IMR-90 (cell line): ENCODE results near the gene HYAL2. TPM values are rescaled to one million over a fixed set of nuclear protein-coding genes. Genes with fewer than 3 reads are reported as not detected.

ENCODE experiments used
- ATAC-seq: fragments of 200-7000 bp; cut with Tn5 transposase; 2 replicates; pipeline ENCODE4 v1.9.1; 2020; ENCODE audit warnings: low read depth, mild to moderate bottlenecking, moderate library complexity
- BruUV-seq: library from RNA; stranded (reverse); fragments of 400-500 nt; replicated peaks from 2 replicates; lab custom pipeline; 2021; lab: Mats Ljungman, UMichigan
- CTCF ChIA-PET: fragments of 300-600 bp; formaldehyde crosslinking; extraction: SDS; loops from one replicate; lab custom pipeline; 2021; ENCODE audit warnings: antibody characterized with exemption; lab: Yijun Ruan, JAX
- POLR2A ChIA-PET: fragments of 300-600 bp; sonication (Branson Sonifier 250); formaldehyde crosslinking; loops from one replicate; lab custom pipeline; 2022; ENCODE audit warnings: antibody characterized with exemption; ENCODE audit not compliant: unreplicated experiment; lab: Charles Lee
- DNase-seq: peaks from one replicate; pipeline ENCODE4 v3.0.0; 2013
- H2AFZ ChIP-seq: replicated peaks from 2 replicates; pipeline ENCODE3; 2013; ENCODE audit warnings: low read length, mild to moderate bottlenecking; ENCODE audit not compliant: poor library complexity
- H2AK5ac ChIP-seq: 2 replicates; pipeline ENCODE4 v1.6.1; 2013; ENCODE audit warnings: low read depth, low read length, inconsistent platforms
- H2AK9ac ChIP-seq: replicated peaks from 2 replicates; pipeline ENCODE3; 2013; ENCODE audit warnings: mild to moderate bottlenecking, low read depth, low read length, moderate library complexity; ENCODE audit not compliant: poor library complexity
- H2BK120ac ChIP-seq: 2 replicates; pipeline ENCODE4 v1.6.1; 2013; ENCODE audit warnings: low read depth, low read length, inconsistent platforms
- H2BK15ac ChIP-seq: 3 replicates; pipeline ENCODE4 v1.6.1; 2013; ENCODE audit warnings: low read depth, low read length, inconsistent platforms
- H2BK20ac ChIP-seq: 2 replicates; pipeline ENCODE4 v1.6.1; 2013; ENCODE audit warnings: low read depth, mild to moderate bottlenecking, inconsistent platforms, low read length, moderate library complexity
- H2BK5ac ChIP-seq: 2 replicates; pipeline ENCODE4 v1.6.1; 2013; ENCODE audit warnings: mild to moderate bottlenecking, low read depth, low read length, inconsistent platforms; ENCODE audit not compliant: poor library complexity, severe bottlenecking
- H3K14ac ChIP-seq: replicated peaks from 2 replicates; pipeline ENCODE4 v1.6.1; 2013; ENCODE audit warnings: low read depth, low read length, inconsistent platforms
- H3K18ac ChIP-seq: 2 replicates; pipeline ENCODE4 v1.6.1; 2013; ENCODE audit warnings: low read depth, low read length, control low read depth
- H3K23ac ChIP-seq: 2 replicates; pipeline ENCODE4 v1.6.1; 2013; ENCODE audit warnings: low read depth, low read length, inconsistent platforms
- H3K27ac ChIP-seq: 2 replicates; pipeline ENCODE4 v1.5.1; 2013; ENCODE audit warnings: mild to moderate bottlenecking, control low read depth, low read length; ENCODE audit not compliant: insufficient read depth
- H3K27me3 ChIP-seq: 2 replicates; pipeline ENCODE4 v1.6.1; 2013; ENCODE audit warnings: low read length; ENCODE audit not compliant: control insufficient read depth, insufficient read depth
- H3K36me3 ChIP-seq: 2 replicates; pipeline ENCODE4 v1.6.1; 2013; ENCODE audit warnings: low read length, mixed read lengths; ENCODE audit not compliant: control insufficient read depth, insufficient read depth
- H3K4ac ChIP-seq: 2 replicates; pipeline ENCODE4 v1.6.1; 2013; ENCODE audit warnings: low read depth, low read length, inconsistent platforms
- H3K4me1 ChIP-seq: 2 replicates; pipeline ENCODE4 v1.6.1; 2013; ENCODE audit warnings: low read length, mixed read lengths; ENCODE audit not compliant: control insufficient read depth, insufficient read depth
- H3K4me2 ChIP-seq: 2 replicates; pipeline ENCODE4 v1.6.1; 2013; ENCODE audit warnings: low read depth, mild to moderate bottlenecking, control low read depth, low read length, moderate library complexity
- H3K4me3 ChIP-seq: 2 replicates; pipeline ENCODE4 v1.5.1; 2013; ENCODE audit warnings: low read depth, mild to moderate bottlenecking, control low read depth, low read length, moderate library complexity; ENCODE audit not compliant: insufficient read depth
- H3K56ac ChIP-seq: 2 replicates; pipeline ENCODE4 v1.6.1; 2013; ENCODE audit warnings: low read length, inconsistent platforms; ENCODE audit not compliant: insufficient read depth; ENCODE audit errors: extremely low read depth
- H3K79me1 ChIP-seq, 2 experiments: 2 replicates each; pipeline ENCODE4 v1.6.1; 2013; ENCODE audit warnings: low read length in 2 of 2, inconsistent platforms in 1 of 2, low read depth in 1 of 2
- H3K9ac ChIP-seq: 2 replicates; pipeline ENCODE4 v1.6.1; 2013; ENCODE audit warnings: low read depth, low read length, control low read depth
- H3K9me1 ChIP-seq: 2 replicates; pipeline ENCODE4 v1.6.1; 2013; ENCODE audit warnings: low read length, inconsistent platforms; ENCODE audit not compliant: insufficient read depth
- H3K9me3 ChIP-seq: 2 replicates; pipeline ENCODE4 v1.6.1; 2013; ENCODE audit warnings: low read length; ENCODE audit not compliant: control insufficient read depth, insufficient read depth
- H4K20me1 ChIP-seq: 2 replicates; pipeline ENCODE4 v1.6.1; 2013; ENCODE audit warnings: low read length, inconsistent platforms; ENCODE audit not compliant: insufficient read depth
- H4K5ac ChIP-seq: 2 replicates; pipeline ENCODE4 v1.6.1; 2013; ENCODE audit warnings: mild to moderate bottlenecking, low read depth, low read length, control low read depth
- H4K8ac ChIP-seq, 2 experiments: 2 replicates each; pipeline ENCODE4 v1.6.1; 2013; ENCODE audit warnings: low read depth in 2 of 2, low read length in 2 of 2, control low read depth in 1 of 2, inconsistent platforms in 1 of 2
- H4K91ac ChIP-seq: 2 replicates; pipeline ENCODE4 v1.6.1; 2013; ENCODE audit warnings: low read depth, low read length, inconsistent platforms; ENCODE audit not compliant: insufficient read depth
- BHLHE40 ChIP-seq: fragments of 150-350 bp; IDR thresholded peaks from 2 replicates; pipeline ENCODE4 v1.6.1; 2016; ENCODE audit warnings: mild to moderate bottlenecking, low read depth, low read length
- CEBPB ChIP-seq: IDR thresholded peaks from 2 replicates; pipeline ENCODE4 v1.6.1; 2012; ENCODE audit warnings: low read depth, low read length, improper control_type of control experiment
- CHD1 ChIP-seq: IDR thresholded peaks from 2 replicates; pipeline ENCODE4 v1.6.1; 2012; ENCODE audit warnings: low read depth, low read length, improper control_type of control experiment
- CTCF ChIP-seq: conservative IDR thresholded peaks from 2 replicates; pipeline ENCODE4 v1.5.1; 2012; ENCODE audit warnings: mild to moderate bottlenecking, low read depth, low read length, improper control_type of control experiment
- ELK1 ChIP-seq: fragments of 150-350 bp; IDR thresholded peaks from 2 replicates; pipeline ENCODE4 v1.6.1; 2016; ENCODE audit warnings: low read depth, mild to moderate bottlenecking, low read length, moderate library complexity, borderline replicate concordance
- FOS ChIP-seq: fragments of 150-350 bp; IDR thresholded peaks from 2 replicates; pipeline ENCODE4 v1.6.1; 2016; ENCODE audit warnings: low read depth, low read length
- MAFK ChIP-seq: IDR thresholded peaks from 2 replicates; pipeline ENCODE4 v1.6.1; 2012; ENCODE audit warnings: low read depth, low read length, improper control_type of control experiment
- MAZ ChIP-seq: IDR thresholded peaks from 2 replicates; pipeline ENCODE4 v1.6.1; 2012; ENCODE audit warnings: low read depth, mild to moderate bottlenecking, low read length, improper control_type of control experiment, moderate library complexity, borderline replicate concordance
- MXI1 ChIP-seq: IDR thresholded peaks from 2 replicates; pipeline ENCODE4 v1.6.1; 2012; ENCODE audit warnings: low read depth, mild to moderate bottlenecking, low read length, moderate library complexity, borderline replicate concordance
- NFE2L2 ChIP-seq: fragments of 150-350 bp; IDR thresholded peaks from 2 replicates; pipeline ENCODE4 v1.6.1; 2016; ENCODE audit warnings: low read depth, mild to moderate bottlenecking, low read length
- RAD21 ChIP-seq: IDR thresholded peaks from 2 replicates; pipeline ENCODE4 v1.6.1; 2012; ENCODE audit warnings: low read length, improper control_type of control experiment
- RFX5 ChIP-seq: IDR thresholded peaks from 2 replicates; pipeline ENCODE4 v1.8.0; 2012; ENCODE audit warnings: low read depth, mild to moderate bottlenecking, low read length, moderate library complexity
- SMC3 ChIP-seq: fragments of 150-350 bp; IDR thresholded peaks from 2 replicates; pipeline ENCODE4 v1.6.1; 2016; ENCODE audit warnings: low read depth, mild to moderate bottlenecking, antibody characterized with exemption, low read length, moderate library complexity
- USF2 ChIP-seq: fragments of 150-350 bp; IDR thresholded peaks from 2 replicates; pipeline ENCODE4 v1.6.1; 2017; ENCODE audit warnings: mild to moderate bottlenecking, antibody characterized with exemption, low read length, low read depth
- WGBS, 2 experiments: methylation state at CpG; one replicate each; pipeline versions ENCODE4 v1.1.5 to v1.1.7; 2013; ENCODE audit warnings: missing lambda C conversion rate in 2 of 2; ENCODE audit not compliant: insufficient read length in 1 of 2; ENCODE audit errors: extremely low coverage in 2 of 2; 5-methylcytosine and 5-hydroxymethylcytosine counted together
- dilution Hi-C: fragments of 300-500 bp; cut with HindIII; formaldehyde crosslinking; loops from one replicate; pipeline ENCODE4 v1.14.3; 2018; ENCODE audit warnings: low sequenced_read_pairs; ENCODE audit not compliant: unreplicated experiment
- in situ Hi-C: fragments of 300-500 bp; cut with MboI; formaldehyde crosslinking; loops from 3 replicates; pipeline ENCODE4 v1.14.3; 2019; ENCODE audit warnings: low sequenced_read_pairs, inconsistent platforms, mixed read lengths
- intact Hi-C: fragments of 100-400 bp; cut with micrococcal nuclease; formaldehyde crosslinking; loops from 2 replicates; pipeline ENCODE4 v1.10.0; 2022
- polyA plus RNA-seq, 3 experiments: library from polyadenylated mRNA; depleted of rRNA; stranded (reverse); fragments of >200 nt; gene quantifications; 2 replicates each; pipeline ENCODE4 v1.2.3, GENCODE V29; 2012; ENCODE audit warnings: low replicate concordance in 1 of 3
- total RNA-seq: library from RNA; depleted of rRNA; stranded (reverse); fragments of >200 nt; gene quantifications from 2 replicates; pipeline ENCODE4 v1.2.3, GENCODE V29; 2012

The HYAL2 gene
- total and polyA plus RNA-seq, 2 of the 4 experiments (the other 2 are of a cell fraction): 56.8 to 104 TPM

GRCh38 chr3:50352781-50353180 lies 30.2 kb upstream of the HYAL2 start:
- Histone ChIP-seq H3K4me3 (no peak overlapping the region), H2BK5ac (no peak overlapping the region), H4K8ac (no peak overlapping the region), H4K20me1 (peaks cover 41% of the 10 kb centered on the region), H3K36me3 (peaks cover 46% of the 10 kb centered on the region), H4K91ac (no peak overlapping the region), H2AK9ac (no peak overlapping the region), H3K4me1 (peaks cover 29% of the 10 kb centered on the region), H2BK120ac (no peak overlapping the region), H3K27ac (no peak overlapping the region), H3K4ac (no peak overlapping the region), H3K14ac (no peak overlapping the region), H2BK15ac (no peak overlapping the region), H2AK5ac (no peak overlapping the region), H3K27me3 (no peaks in the 10 kb centered on the region), H3K4me2 (no peak overlapping the region), H3K23ac (no peak overlapping the region), H3K56ac (no peak overlapping the region), H4K5ac (no peak overlapping the region), H2BK20ac (no peak overlapping the region), H3K9ac (no peak overlapping the region), H3K18ac (no peak overlapping the region), H3K9me1 (peaks cover 13% of the 10 kb centered on the region; the same call in 1 of the 2 replicates), H2AFZ (no peak overlapping the region), H3K79me1 (peaks cover 23 to 68% of the 10 kb centered on the region in 2 experiments), H3K9me3 (no peaks in the 10 kb centered on the region)
- CTCF ChIA-PET: interaction anchor here (0.8 kb wide), 1 partner anchor 9 kb away, joined by 3 read pairs; no protein-coding TSS in a partner anchor
- WGBS, 2 experiments: no CpG with 5 or more reads among the region's 2 CpGs
- in situ Hi-C loops: no loop called here
- no TSS peak for BruUV-seq
- dilution Hi-C loops: no loop called here
- DNase-seq (peak; percentile 29), ATAC-seq (no peak)
- intact Hi-C loops: no loop called here
- POLR2A ChIA-PET: interaction anchor here (0.6 to 1.0 kb wide), 2 partner anchors 16 to 88 kb away, joined by 3 read pairs; no protein-coding TSS in a partner anchor
- TF ChIP-seq FOS (no peak), CEBPB (peak; percentile 50), CHD1 (no peak), MAZ (no peak), NFE2L2 (no peak), ELK1 (no peak), RAD21 (peak; percentile 16; the same call in 1 of the 2 replicates), MAFK (no peak), USF2 (no peak), BHLHE40 (no peak), CTCF (peak; percentile 31; the same call in 1 of the 2 replicates), MXI1 (no peak), SMC3 (peak; percentile 4; the same call in 1 of the 2 replicates), RFX5 (no peak)
